ENCODE results near the gene CDADC1.
"Not testable (repeated sequence)": the region's sequence is repeated elsewhere in the genome, so short reads cannot be mapped to it uniquely, and the experiment has no call there.

DNA sequence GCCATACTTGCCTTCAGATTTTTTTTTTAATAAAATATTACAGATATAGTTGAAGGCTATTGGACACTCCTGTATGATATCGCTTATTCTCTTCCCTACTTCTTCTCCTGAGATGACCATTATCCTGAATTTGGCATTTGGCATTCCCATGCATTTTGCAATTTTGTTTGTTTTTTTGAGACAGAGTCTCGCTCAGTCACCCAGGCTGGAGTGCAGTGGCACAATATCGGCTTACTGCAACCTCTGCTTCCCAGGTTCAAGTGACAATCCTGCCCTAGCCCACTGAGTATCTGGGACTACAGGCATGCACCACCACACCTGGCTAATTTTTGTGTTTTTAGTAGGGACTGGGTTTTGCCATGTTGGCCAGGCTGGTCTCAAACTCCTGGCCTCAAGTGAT lies 79.4 kb downstream of the CDADC1 start:
- TF ChIP-seq HCFC1 (IDR thresholded peaks at IDR 0.05; ENCODE audit: low read length); ZNF384 (IDR thresholded peaks at IDR 0.05; ENCODE audit: borderline replicate concordance, low read depth, low read length): not testable (repeated sequence)
- TF ChIP-seq, protein P1, sequence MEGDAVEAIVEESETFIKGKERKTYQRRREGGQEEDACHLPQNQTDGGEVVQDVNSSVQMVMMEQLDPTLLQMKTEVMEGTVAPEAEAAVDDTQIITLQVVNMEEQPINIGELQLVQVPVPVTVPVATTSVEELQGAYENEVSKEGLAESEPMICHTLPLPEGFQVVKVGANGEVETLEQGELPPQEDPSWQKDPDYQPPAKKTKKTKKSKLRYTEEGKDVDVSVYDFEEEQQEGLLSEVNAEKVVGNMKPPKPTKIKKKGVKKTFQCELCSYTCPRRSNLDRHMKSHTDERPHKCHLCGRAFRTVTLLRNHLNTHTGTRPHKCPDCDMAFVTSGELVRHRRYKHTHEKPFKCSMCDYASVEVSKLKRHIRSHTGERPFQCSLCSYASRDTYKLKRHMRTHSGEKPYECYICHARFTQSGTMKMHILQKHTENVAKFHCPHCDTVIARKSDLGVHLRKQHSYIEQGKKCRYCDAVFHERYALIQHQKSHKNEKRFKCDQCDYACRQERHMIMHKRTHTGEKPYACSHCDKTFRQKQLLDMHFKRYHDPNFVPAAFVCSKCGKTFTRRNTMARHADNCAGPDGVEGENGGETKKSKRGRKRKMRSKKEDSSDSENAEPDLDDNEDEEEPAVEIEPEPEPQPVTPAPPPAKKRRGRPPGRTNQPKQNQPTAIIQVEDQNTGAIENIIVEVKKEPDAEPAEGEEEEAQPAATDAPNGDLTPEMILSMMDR (IDR thresholded peaks at IDR 0.05 in 2 of 3, conservative IDR thresholded peaks at IDR 0.05 in 1 of 3; ENCODE audit: control insufficient read depth in 2 of 3, extremely low read depth in 1 of 3, insufficient read depth in 1 of 3, low read depth in 3 of 3, low read length in 3 of 3), result not testable (repeated sequence)

Data from GM12878 (cell line).